WTC11 (cell line): ENCODE data around the gene BCL11B.

ENCODE experiments used
- CREB1 ChIP-seq: sonication (generic); formaldehyde crosslinking; IDR thresholded peaks from 2 replicates; pipeline ENCODE4 v1.8.0; 2023; ENCODE audit warnings: mild to moderate bottlenecking, missing genetic modification reagents
- CREM ChIP-seq: sonication (generic); formaldehyde crosslinking; IDR thresholded peaks from 2 replicates; pipeline ENCODE4 v1.8.1; 2022; ENCODE audit warnings: mild to moderate bottlenecking, missing genetic modification reagents, moderate library complexity
- GABPB1 ChIP-seq: sonication (generic); formaldehyde crosslinking; IDR thresholded peaks from 2 replicates; pipeline ENCODE4 v1.8.1; 2023; ENCODE audit warnings: mild to moderate bottlenecking, missing genetic modification reagents
- JUN ChIP-seq: sonication (generic); formaldehyde crosslinking; IDR thresholded peaks from 2 replicates; pipeline ENCODE4 v1.8.0; 2023; ENCODE audit warnings: mild to moderate bottlenecking, missing genetic modification reagents
- NFYB ChIP-seq: sonication (generic); formaldehyde crosslinking; conservative IDR thresholded peaks from 2 replicates; pipeline ENCODE4 v1.8.0; 2022; ENCODE audit warnings: low read depth, missing genetic modification reagents
- NR1H2 ChIP-seq: sonication (generic); formaldehyde crosslinking; IDR thresholded peaks from 2 replicates; pipeline ENCODE4 v1.9.0; 2021; ENCODE audit warnings: mild to moderate bottlenecking, moderate library complexity, missing genetic modification reagents
- TEAD4 ChIP-seq: sonication (generic); formaldehyde crosslinking; IDR thresholded peaks from 2 replicates; pipeline ENCODE4 v1.8.0; 2022; ENCODE audit warnings: mild to moderate bottlenecking, missing genetic modification reagents
- TF ChIP-seq, protein P1 (sequence below): sonication (generic); formaldehyde crosslinking; IDR thresholded peaks from 2 replicates; pipeline ENCODE4 v1.8.1; 2023; ENCODE audit warnings: mild to moderate bottlenecking, missing genetic modification reagents
- TF ChIP-seq, protein P2 (sequence below): fragments of 200-600 bp; IDR thresholded peaks from 2 replicates; pipeline ENCODE4 v1.8.0; 2022; ENCODE audit warnings: antibody characterized with exemption
- TF ChIP-seq, protein P3 (sequence below): sonication (generic); formaldehyde crosslinking; IDR thresholded peaks from 2 replicates; pipeline ENCODE4 v1.8.1; 2022; ENCODE audit warnings: low read depth, mild to moderate bottlenecking, moderate library complexity, missing genetic modification reagents, borderline replicate concordance
- TF ChIP-seq, protein P4 (sequence below): sonication (generic); formaldehyde crosslinking; IDR thresholded peaks from 2 replicates; pipeline ENCODE4 v1.8.0; 2022; ENCODE audit warnings: mild to moderate bottlenecking, missing genetic modification reagents

DNA sequence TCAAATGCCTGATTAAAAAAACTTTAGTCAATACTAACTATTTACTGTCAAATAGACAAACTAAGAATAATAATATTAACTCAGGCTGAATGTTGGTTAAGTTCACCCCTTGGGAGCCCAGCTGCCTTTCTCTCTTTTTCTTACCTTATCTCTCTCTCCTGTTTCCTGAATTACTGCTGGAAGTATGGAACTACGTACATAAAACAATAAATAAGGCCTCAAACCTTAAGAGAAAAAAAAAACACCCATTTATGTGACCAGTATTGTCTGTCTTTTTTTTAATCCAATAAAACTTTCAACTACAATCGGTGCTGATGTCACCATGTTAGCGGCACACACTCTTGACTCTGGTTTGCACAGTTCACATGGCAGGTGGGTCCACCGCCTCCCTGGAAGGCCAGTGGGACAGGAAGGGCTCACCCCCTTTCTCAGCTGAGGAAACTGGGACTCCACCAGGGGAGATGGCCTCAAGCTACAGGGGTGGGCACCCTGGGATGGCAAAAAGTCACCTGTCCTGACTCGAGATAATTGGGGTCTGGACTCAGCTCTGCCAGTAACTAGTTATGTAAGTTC is 21.3 kb downstream of the BCL11B start:
- TF ChIP-seq, protein P1, sequence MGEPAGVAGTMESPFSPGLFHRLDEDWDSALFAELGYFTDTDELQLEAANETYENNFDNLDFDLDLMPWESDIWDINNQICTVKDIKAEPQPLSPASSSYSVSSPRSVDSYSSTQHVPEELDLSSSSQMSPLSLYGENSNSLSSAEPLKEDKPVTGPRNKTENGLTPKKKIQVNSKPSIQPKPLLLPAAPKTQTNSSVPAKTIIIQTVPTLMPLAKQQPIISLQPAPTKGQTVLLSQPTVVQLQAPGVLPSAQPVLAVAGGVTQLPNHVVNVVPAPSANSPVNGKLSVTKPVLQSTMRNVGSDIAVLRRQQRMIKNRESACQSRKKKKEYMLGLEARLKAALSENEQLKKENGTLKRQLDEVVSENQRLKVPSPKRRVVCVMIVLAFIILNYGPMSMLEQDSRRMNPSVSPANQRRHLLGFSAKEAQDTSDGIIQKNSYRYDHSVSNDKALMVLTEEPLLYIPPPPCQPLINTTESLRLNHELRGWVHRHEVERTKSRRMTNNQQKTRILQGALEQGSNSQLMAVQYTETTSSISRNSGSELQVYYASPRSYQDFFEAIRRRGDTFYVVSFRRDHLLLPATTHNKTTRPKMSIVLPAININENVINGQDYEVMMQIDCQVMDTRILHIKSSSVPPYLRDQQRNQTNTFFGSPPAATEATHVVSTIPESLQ, result no peak
- TF ChIP-seq, protein P2, sequence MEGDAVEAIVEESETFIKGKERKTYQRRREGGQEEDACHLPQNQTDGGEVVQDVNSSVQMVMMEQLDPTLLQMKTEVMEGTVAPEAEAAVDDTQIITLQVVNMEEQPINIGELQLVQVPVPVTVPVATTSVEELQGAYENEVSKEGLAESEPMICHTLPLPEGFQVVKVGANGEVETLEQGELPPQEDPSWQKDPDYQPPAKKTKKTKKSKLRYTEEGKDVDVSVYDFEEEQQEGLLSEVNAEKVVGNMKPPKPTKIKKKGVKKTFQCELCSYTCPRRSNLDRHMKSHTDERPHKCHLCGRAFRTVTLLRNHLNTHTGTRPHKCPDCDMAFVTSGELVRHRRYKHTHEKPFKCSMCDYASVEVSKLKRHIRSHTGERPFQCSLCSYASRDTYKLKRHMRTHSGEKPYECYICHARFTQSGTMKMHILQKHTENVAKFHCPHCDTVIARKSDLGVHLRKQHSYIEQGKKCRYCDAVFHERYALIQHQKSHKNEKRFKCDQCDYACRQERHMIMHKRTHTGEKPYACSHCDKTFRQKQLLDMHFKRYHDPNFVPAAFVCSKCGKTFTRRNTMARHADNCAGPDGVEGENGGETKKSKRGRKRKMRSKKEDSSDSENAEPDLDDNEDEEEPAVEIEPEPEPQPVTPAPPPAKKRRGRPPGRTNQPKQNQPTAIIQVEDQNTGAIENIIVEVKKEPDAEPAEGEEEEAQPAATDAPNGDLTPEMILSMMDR, result no peak
- TF ChIP-seq GABPB1 (CRISPR knock-in tag), result no peak
- TF ChIP-seq, protein P3, sequence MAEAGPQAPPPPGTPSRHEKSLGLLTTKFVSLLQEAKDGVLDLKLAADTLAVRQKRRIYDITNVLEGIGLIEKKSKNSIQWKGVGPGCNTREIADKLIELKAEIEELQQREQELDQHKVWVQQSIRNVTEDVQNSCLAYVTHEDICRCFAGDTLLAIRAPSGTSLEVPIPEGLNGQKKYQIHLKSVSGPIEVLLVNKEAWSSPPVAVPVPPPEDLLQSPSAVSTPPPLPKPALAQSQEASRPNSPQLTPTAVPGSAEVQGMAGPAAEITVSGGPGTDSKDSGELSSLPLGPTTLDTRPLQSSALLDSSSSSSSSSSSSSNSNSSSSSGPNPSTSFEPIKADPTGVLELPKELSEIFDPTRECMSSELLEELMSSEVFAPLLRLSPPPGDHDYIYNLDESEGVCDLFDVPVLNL (CRISPR knock-in tag), result no peak
- TF ChIP-seq NFYB (CRISPR knock-in tag), result no peak
- no peak for TF ChIP-seq CREM (CRISPR knock-in tag)
- no peak for TF ChIP-seq CREB1
- TF ChIP-seq NR1H2 (CRISPR knock-in tag), result no peak
- no peak for TF ChIP-seq JUN (CRISPR knock-in tag)
- no peak for TF ChIP-seq TEAD4 (CRISPR knock-in tag)
- TF ChIP-seq, protein P4, sequence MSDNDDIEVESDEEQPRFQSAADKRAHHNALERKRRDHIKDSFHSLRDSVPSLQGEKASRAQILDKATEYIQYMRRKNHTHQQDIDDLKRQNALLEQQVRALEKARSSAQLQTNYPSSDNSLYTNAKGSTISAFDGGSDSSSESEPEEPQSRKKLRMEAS, result no peak
